CD4-positive, alpha-beta T cell treated with Interleukin-1 beta for 1 hour (primary cell): ENCODE data around the gene CFAP300.

Source experiments
- DNase-seq, 2 donors: peaks; one replicate each; pipeline ENCODE4 v3.0.0-alpha.2; 2020 to 2022

CFAP300 gene

GRCh38 chr11:102079625-102080024 is 32.4 kb downstream of the CFAP300 start:
- no peak for DNase-seq

GRCh38 chr11:102081313-102081712 is 34.1 kb downstream of the CFAP300 start:
- no peak for DNase-seq

GRCh38 chr11:102085864-102086551 is 38.8 kb downstream of the CFAP300 start:
- no peak for DNase-seq

DNA sequence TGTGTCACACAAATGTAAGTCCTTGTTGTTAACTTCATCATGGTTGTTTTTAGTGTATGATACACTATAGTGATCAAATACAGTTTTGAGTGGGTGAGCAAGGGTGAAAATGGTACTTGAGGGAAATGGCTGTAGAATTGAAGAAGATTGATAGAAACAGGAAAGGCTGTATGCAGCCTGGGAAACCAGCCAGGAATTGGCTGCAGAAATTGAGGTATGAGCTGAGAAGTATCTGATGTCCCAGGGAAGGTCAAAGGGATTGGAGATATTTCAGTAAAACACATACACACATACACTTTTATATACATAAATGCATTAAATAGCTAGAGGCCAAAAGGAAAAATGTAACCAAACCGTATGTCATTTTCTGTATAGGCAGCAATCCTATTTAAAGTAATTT is 49.9 kb downstream of the CFAP300 start:
- DNase-seq = no peak

GRCh38 chr11:102099755-102100154 is 52.5 kb downstream of the CFAP300 start:
- DNase-seq = no peak

- DNase-seq = no peak
Measured at GRCh38 chr11:102108734-102109440, 61.6 kb downstream of the CFAP300 start.

DNA sequence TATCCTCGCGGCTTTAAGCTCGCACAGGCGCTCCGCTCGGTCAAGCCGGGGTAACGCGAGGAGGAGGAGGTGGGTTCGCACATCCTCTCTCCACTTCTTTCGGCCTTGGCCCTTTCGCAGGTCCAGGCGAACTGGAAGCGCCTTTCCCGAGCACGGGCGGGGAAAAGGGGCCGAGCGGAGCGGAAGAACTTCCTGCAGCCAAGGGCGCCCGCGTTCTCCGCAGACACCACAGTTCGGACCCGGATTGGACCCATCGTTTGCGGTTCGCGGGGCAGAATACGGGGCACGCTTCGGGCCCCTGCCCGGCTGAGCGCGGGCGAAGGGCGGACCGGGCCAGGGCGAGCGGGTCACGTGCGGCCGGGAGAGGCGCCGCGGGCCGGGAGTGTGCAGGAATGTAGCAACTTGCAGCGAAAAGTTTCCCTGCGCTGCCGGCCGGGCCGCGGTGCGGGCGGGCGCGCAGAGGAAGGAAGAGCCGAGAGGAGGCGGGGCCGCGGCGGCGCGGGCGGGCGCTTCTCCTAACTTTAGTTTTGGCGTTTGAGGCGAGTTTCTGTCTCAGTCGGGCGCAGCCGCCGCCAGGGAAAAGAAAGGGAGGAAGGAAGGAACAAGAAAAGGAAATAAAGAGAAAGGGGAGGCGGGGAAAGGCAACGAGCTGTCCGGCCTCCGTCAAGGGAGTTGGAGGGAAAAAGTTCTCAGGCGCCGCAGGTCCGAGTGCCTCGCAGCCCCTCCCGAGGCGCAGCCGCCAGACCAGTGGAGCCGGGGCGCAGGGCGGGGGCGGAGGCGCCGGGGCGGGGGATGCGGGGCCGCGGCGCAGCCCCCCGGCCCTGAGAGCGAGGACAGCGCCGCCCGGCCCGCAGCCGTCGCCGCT is 62.9 kb downstream of the CFAP300 start, which contains the start of gene YAP1:
TSS of gene YAP1 (plus strand) at position 552 of the 865 bp plus-strand sequence. CDS start 402 bp downstream, outside the sequence.
- DNase-seq = peak; percentile 54 to 64

GRCh38 chr11:102110761-102111010 is 63.4 kb downstream of the CFAP300 start:
- no peak for DNase-seq

DNA sequence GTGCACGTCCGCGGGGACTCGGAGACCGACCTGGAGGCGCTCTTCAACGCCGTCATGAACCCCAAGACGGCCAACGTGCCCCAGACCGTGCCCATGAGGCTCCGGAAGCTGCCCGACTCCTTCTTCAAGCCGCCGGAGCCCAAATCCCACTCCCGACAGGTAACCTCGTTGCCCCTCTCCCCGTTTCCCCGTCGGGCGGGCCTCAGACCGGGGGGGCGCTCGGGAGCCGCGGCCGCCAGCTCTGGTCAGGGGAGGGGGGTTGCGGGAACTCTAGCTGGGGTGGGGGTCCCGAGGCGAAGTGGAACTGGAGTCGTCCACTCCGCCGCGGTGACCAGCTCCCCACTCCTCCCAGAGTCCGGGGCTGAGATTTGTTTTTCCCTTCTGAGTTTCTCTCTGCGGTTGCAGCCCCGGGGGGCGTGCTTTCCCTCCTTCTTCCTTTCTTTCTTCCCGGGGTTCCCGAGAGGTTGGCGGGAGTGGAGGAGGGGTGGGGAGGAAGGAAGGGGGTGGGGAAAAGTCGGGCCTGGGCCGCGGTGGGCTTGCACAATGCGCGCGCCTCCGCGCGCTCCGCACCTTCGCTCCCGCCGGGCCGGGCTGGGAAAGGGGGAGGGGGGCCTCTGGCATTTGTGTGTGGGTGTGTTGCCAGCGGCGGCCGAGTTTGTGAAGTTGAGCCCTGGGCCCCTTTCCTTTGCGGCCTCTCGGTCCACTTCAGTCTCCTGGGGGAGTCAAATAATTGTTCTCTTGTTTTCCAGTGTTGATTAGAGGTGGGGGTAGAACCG is 64.0 kb downstream of the CFAP300 start:
- DNase-seq = no peak

DNA sequence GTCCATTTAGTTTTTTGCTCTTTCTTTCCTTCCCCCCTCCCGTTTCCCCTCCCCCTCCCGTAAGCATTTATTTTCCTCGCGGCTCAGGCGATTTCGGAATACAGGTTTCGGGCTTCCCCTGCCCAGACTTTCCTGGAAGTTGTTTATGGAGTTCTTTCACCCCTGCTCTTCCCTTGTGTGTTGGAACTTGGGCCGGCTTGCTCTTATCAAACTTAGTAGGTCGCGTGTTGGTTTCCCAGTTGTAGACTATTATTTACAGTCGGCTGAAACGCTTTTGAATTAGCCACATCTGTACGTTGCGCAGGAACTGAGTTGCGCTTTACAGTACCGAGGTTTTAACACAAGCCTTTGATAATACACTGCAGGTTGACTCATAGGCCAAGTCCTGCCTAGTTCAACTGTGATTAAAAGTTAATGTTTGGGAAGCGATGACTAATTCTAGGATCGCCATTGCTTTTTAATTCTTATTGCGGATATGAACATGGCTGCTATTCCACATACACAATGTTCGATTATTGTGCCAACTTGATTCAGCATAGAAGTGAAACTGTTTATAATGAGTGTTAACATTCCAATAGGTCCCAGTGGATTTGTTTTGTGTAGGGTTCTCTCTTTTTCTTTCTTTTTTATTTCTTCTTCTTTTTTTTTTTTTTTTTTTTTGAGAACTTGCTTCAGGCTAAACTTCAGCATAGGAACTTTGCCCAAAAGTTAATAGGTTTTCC is 64.7 kb downstream of the CFAP300 start:
- DNase-seq = peak in 1 of 2 donors; percentile 31

- DNase-seq = no peak
Measured at GRCh38 chr11:102112509-102112821, 65.2 kb downstream of the CFAP300 start.

- no peak for DNase-seq
Measured at GRCh38 chr11:102114032-102114431, 66.8 kb downstream of the CFAP300 start.

- DNase-seq = no peak
Measured at GRCh38 chr11:102115557-102115956, 68.3 kb downstream of the CFAP300 start.

DNA sequence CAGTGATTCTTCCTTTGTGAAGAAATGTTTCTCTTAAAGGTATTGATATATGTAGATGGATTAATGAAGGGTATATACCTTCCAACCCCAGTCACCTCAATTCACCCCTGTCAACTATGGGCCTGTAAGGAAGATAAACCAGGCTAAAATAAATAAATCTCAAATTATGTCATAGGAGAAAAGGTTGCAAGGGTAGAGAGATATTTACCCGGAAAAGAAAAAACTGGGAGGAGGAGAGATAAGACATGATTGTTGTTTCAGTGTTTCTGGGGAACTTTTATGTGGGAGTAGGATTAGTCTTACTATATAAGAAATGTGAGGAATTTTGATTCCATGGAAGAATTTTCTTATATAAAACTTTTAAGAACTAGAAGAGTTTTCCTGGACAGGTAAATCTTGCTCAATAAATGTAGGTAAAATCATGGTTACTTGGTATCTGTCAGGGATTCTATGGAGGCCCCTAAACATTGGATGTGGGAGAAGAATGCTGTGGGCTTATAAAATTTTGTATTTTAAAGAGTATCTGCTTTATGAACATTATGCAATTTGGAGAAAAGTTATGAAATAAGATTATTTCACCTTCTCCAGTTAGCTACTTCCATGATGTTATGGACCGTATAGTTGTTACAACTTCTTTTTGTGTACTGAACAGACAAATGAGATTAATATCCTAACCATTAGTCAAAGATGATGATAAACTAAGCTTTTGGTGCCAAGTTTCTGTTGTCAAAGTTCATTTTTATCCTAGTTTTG is 69.4 kb downstream of the CFAP300 start:
- no peak for DNase-seq

GRCh38 chr11:102117472-102118113 is 70.4 kb downstream of the CFAP300 start:
- DNase-seq = no peak

DNA sequence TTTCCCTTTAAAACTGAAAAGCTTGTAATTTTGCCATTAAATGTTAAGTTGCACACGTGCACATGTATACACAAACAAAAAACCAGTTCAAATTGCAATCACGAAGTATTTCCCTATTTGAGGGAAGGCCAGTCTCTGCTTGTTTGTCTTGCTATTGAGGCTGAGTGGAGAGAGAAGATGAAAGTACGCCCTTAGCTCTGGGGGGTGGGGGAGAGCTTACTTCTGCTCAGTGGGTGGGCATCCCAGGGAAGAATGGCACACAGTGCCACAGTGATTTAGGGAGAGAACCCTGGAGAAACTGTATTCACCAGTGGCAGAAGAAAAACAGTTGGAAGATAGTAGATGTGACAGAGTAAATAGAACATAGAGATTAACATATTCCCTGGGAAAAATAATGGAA is 71.7 kb downstream of the CFAP300 start:
- DNase-seq = no peak

GRCh38 chr11:102119997-102120396 is 72.8 kb downstream of the CFAP300 start:
- no peak for DNase-seq

- DNase-seq = no peak
Measured at GRCh38 chr11:102120437-102120973, 73.3 kb downstream of the CFAP300 start.

GRCh38 chr11:102121329-102121728 is 74.1 kb downstream of the CFAP300 start:
- no peak for DNase-seq
